ENCODE results near the gene ISL2.

GRCh38 chr15:76347482-76348055, 11.0 kb downstream of the ISL2 start:
- TF ChIP-seq POLR2A (IDR thresholded peaks at IDR 0.05; ENCODE audit: low read depth, low read length) (no peak), MAFK (IDR thresholded peaks at IDR 0.05; ENCODE audit: low read depth, low read length) (no peak), MXI1 (IDR thresholded peaks at IDR 0.05; ENCODE audit: borderline replicate concordance, low read depth, low read length) (no peak), SMC3 (IDR thresholded peaks at IDR 0.05; ENCODE audit: low read depth, low read length) (no peak), RAD21 (IDR thresholded peaks at IDR 0.05; ENCODE audit: low read length) (no peak), MAZ (IDR thresholded peaks at IDR 0.05; ENCODE audit: borderline replicate concordance, low read depth, low read length) (no peak), RCOR1 (IDR thresholded peaks at IDR 0.05; ENCODE audit: insufficient replicate concordance, low read length) (no peak), USF2 (IDR thresholded peaks at IDR 0.05; ENCODE audit: low read depth, low read length) (no peak)
- TF ChIP-seq, protein P1, sequence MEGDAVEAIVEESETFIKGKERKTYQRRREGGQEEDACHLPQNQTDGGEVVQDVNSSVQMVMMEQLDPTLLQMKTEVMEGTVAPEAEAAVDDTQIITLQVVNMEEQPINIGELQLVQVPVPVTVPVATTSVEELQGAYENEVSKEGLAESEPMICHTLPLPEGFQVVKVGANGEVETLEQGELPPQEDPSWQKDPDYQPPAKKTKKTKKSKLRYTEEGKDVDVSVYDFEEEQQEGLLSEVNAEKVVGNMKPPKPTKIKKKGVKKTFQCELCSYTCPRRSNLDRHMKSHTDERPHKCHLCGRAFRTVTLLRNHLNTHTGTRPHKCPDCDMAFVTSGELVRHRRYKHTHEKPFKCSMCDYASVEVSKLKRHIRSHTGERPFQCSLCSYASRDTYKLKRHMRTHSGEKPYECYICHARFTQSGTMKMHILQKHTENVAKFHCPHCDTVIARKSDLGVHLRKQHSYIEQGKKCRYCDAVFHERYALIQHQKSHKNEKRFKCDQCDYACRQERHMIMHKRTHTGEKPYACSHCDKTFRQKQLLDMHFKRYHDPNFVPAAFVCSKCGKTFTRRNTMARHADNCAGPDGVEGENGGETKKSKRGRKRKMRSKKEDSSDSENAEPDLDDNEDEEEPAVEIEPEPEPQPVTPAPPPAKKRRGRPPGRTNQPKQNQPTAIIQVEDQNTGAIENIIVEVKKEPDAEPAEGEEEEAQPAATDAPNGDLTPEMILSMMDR (conservative IDR thresholded peaks at IDR 0.05; ENCODE audit: low read depth, low read length), result no peak
